Measurements from ENCODE around the gene STIM2. TPM values are rescaled to one million over a fixed set of nuclear protein-coding genes. Genes with fewer than 3 reads are reported as not detected.

The STIM2 gene
- total RNA-seq, 2 experiments from 2014 or later, result 44.7 to 45.4 TPM

GRCh38 chr4:27048429-27049238 is 188.0 kb downstream of the STIM2 start:
- ChIA-PET CTCF (interaction anchor here (0.6 to 2.0 kb wide), 3 partner anchors 10 to 449 kb away, joined by 3 to 5 read pairs (median 5); no protein-coding TSS in a partner anchor), POLR2A (no interaction called here)

- ChIA-PET CTCF (interaction anchor here (0.6 to 2.0 kb wide), 3 partner anchors 9 to 450 kb away, joined by 3 to 5 read pairs (median 5); no protein-coding TSS in a partner anchor), POLR2A (no interaction called here)
These were observed 188.7 kb downstream of the STIM2 start for GRCh38 chr4:27049239-27049829.

GRCh38 chr4:27050731-27051130 is 190.1 kb downstream of the STIM2 start:
- POLR2A ChIA-PET, result no interaction called here
- CTCF ChIA-PET, result no interaction called here

- ChIA-PET POLR2A (no interaction called here), CTCF (no interaction called here)
These were observed 194.7 kb downstream of the STIM2 start for GRCh38 chr4:27055221-27055760.

GRCh38 chr4:27056281-27056680 is 195.6 kb downstream of the STIM2 start:
- ChIA-PET POLR2A (no interaction called here), CTCF (no interaction called here)

GRCh38 chr4:27057053-27057452 is 196.4 kb downstream of the STIM2 start:
- POLR2A ChIA-PET, result no interaction called here
- CTCF ChIA-PET, result no interaction called here

- CTCF ChIA-PET, result interaction anchor here (1.3 kb wide), 1 partner anchor 9 kb away, joined by 5 read pairs; no protein-coding TSS in a partner anchor
- POLR2A ChIA-PET, result no interaction called here
These were observed 197.0 kb downstream of the STIM2 start for GRCh38 chr4:27057662-27058061.

GRCh38 chr4:27058819-27059406 is 198.3 kb downstream of the STIM2 start:
- ChIA-PET POLR2A (no interaction called here), CTCF (interaction anchor here (1.3 kb wide), 1 partner anchor 10 kb away, joined by 5 read pairs; no protein-coding TSS in a partner anchor)

- CTCF ChIA-PET, result no interaction called here
- POLR2A ChIA-PET, result no interaction called here
These were observed 198.8 kb downstream of the STIM2 start for GRCh38 chr4:27059446-27059845.

GRCh38 chr4:27062256-27062655 is 201.6 kb downstream of the STIM2 start:
- CTCF ChIA-PET, result no interaction called here

GRCh38 chr4:27066591-27066990 is 205.9 kb downstream of the STIM2 start:
- ChIA-PET CTCF (no interaction called here), POLR2A (no interaction called here)

More at GRCh38 chr4:27062256-27062655, 201.6 kb downstream of the STIM2 start:
- POLR2A ChIA-PET, result no interaction called here

- CTCF ChIA-PET, result no interaction called here
- POLR2A ChIA-PET, result no interaction called here
These were observed 207.7 kb downstream of the STIM2 start for GRCh38 chr4:27068151-27068867.

Data from activated CD8-positive, alpha-beta memory T cell treated with anti-CD3 and anti-CD28 coated beads for 36 hours (primary cell).